HG03520 (cell line): ENCODE results near the gene FAM98B.

Source experiments
- ATAC-seq: cut with Tn5 transposase; IDR thresholded peaks from one replicate; pipeline ENCODE4 v1.9.1; 2021; ENCODE audit warnings: mild to moderate bottlenecking, moderate library complexity; ENCODE audit not compliant: unreplicated experiment

Gene FAM98B

GRCh38 chr15:38535491-38536200, 81.7 kb downstream of the FAM98B start:
- no peak for ATAC-seq

GRCh38 chr15:38536201-38536676, 82.3 kb downstream of the FAM98B start:
- ATAC-seq, result no peak
